H1 (cell line): ENCODE measurements around the gene UBXN1. TPM values are rescaled to one million over a fixed set of nuclear protein-coding genes. Genes with fewer than 3 reads are reported as not detected.

Experiments used
- CTCF ChIA-PET: fragments of 300-600 bp; sonication (Branson Sonifier 250); formaldehyde crosslinking; loops from one replicate; lab custom pipeline; 2021; ENCODE audit not compliant: partially characterized antibody; lab: Charles Lee
- POLR2A ChIA-PET: fragments of 300-600 bp; sonication (Branson Sonifier 250); formaldehyde crosslinking; loops from one replicate; lab custom pipeline; 2021; ENCODE audit warnings: inconsistent platforms; ENCODE audit not compliant: partially characterized antibody; lab: Charles Lee
- DNase-seq, 2 experiments: peaks; one replicate each; pipeline versions ENCODE4 v3.0.0 to v3.0.0-alpha.2; 2010 to 2022; ENCODE audit warnings: low spot score in 2 of 2, low read depth in 1 of 2, mixed read lengths in 1 of 2
- FAIRE-seq: peaks from 2 replicates; lab custom pipeline; 2011; peaks lifted over from hg19 to GRCh38; lab: Jason Lieb, UNC
- H2AFZ ChIP-seq: 2 replicates; pipeline ENCODE4 v1.8.1; 2012; ENCODE audit warnings: low read length, inconsistent platforms
- H2AK5ac ChIP-seq: 2 replicates; pipeline ENCODE4 v1.6.1; 2013; ENCODE audit warnings: low read depth, low read length
- H2BK120ac ChIP-seq: replicated peaks from 2 replicates; pipeline ENCODE3; 2013; ENCODE audit warnings: low read depth, low read length, inconsistent platforms
- H2BK12ac ChIP-seq: 2 replicates; pipeline ENCODE4 v1.6.1; 2013; ENCODE audit warnings: low read depth, low read length
- H2BK15ac ChIP-seq: 2 replicates; pipeline ENCODE4 v1.6.1; 2013; ENCODE audit warnings: low read length
- H2BK20ac ChIP-seq: 2 replicates; pipeline ENCODE4 v1.6.1; 2013; ENCODE audit warnings: low read length
- H2BK5ac ChIP-seq: 2 replicates; pipeline ENCODE4 v1.6.1; 2013; ENCODE audit warnings: low read depth, low read length
- H3K14ac ChIP-seq: 2 replicates; pipeline ENCODE4 v1.6.1; 2013; ENCODE audit warnings: inconsistent platforms; ENCODE audit not compliant: insufficient read length
- H3K18ac ChIP-seq: 2 replicates; pipeline ENCODE4 v1.6.1; 2013; ENCODE audit warnings: low read length; ENCODE audit errors: extremely low read depth
- H3K23ac ChIP-seq: 2 replicates; pipeline ENCODE4 v1.6.1; 2013; ENCODE audit warnings: inconsistent platforms; ENCODE audit not compliant: insufficient read length
- H3K23me2 ChIP-seq: 2 replicates; pipeline ENCODE4 v1.6.1; 2013; ENCODE audit warnings: low read depth, low read length
- H3K27ac ChIP-seq: 2 replicates; pipeline ENCODE4 v1.6.1; 2011; ENCODE audit warnings: low read depth, low read length, inconsistent platforms
- H3K27me3 ChIP-seq, 4 experiments: replicated peaks in 1 of 4; 1 replicate in 1 of 4; 2 replicates in 3 of 4; pipeline versions ENCODE4 v1.6.1 to v1.8.1; 2011 to 2013; ENCODE audit warnings: low read length in 3 of 4, mild to moderate bottlenecking in 3 of 4, inconsistent platforms in 2 of 4, mixed read lengths in 2 of 4, moderate library complexity in 1 of 4; ENCODE audit not compliant: control insufficient read depth in 3 of 4, insufficient read depth in 3 of 4; ENCODE audit errors: extremely low read depth in 1 of 4
- H3K36me3 ChIP-seq, 4 experiments: 2 replicates each; pipeline versions ENCODE4 v1.6.1 to v1.8.1; 2011 to 2013; ENCODE audit warnings: mild to moderate bottlenecking in 4 of 4, low read length in 3 of 4, moderate library complexity in 2 of 4, control low read depth in 1 of 4, inconsistent platforms in 1 of 4; ENCODE audit not compliant: insufficient read depth in 4 of 4, control insufficient read depth in 2 of 4
- H3K4ac ChIP-seq: replicated peaks from 2 replicates; pipeline ENCODE3; 2013; ENCODE audit warnings: low read length, low read depth, mixed read lengths, inconsistent platforms; ENCODE audit not compliant: insufficient read length
- H3K4me1 ChIP-seq, 4 experiments: replicated peaks in 1 of 4; 1 replicate in 1 of 4; 2 replicates in 3 of 4; pipeline versions ENCODE4 v1.6.1 to v1.8.1; 2011 to 2013; ENCODE audit warnings: low read length in 3 of 4, inconsistent platforms in 2 of 4, mixed read lengths in 1 of 4; ENCODE audit not compliant: insufficient read depth in 4 of 4, control insufficient read depth in 3 of 4
- H3K4me2 ChIP-seq, 2 experiments: 2 replicates each; pipeline versions ENCODE4 v1.6.1 to v1.8.1; 2011 to 2013; ENCODE audit warnings: low read depth in 2 of 2, low read length in 2 of 2, control low read depth in 1 of 2, inconsistent platforms in 1 of 2, mild to moderate bottlenecking in 1 of 2; ENCODE audit not compliant: insufficient read depth in 1 of 2
- H3K4me3 ChIP-seq, 4 experiments: fragments of 200-600, 300-600 bp in 1 of 4; sonication (generic), shearing (Covaris generic), sonication (Bioruptor Twin) in 1 of 4; 2 replicates each; pipeline versions ENCODE4 v1.5.1 to v1.8.1; 2011 to 2016; ENCODE audit warnings: low read length in 4 of 4, low read depth in 3 of 4, control low read depth in 2 of 4, inconsistent platforms in 2 of 4, mild to moderate bottlenecking in 2 of 4, mixed read lengths in 1 of 4, moderate library complexity in 1 of 4; ENCODE audit not compliant: insufficient read depth in 2 of 4; ENCODE audit errors: extremely low read depth in 1 of 4
- H3K56ac ChIP-seq: replicated peaks from 2 replicates; pipeline ENCODE3; 2013; ENCODE audit warnings: low read depth, mild to moderate bottlenecking, mixed read lengths, low read length, inconsistent platforms; ENCODE audit not compliant: insufficient read length
- H3K79me1 ChIP-seq: 2 replicates; pipeline ENCODE4 v1.6.1; 2013; ENCODE audit warnings: low read depth, low read length, control low read depth
- H3K79me2 ChIP-seq, 2 experiments: 2 replicates each; pipeline versions ENCODE4 v1.6.1 to v1.8.1; 2012 to 2013; ENCODE audit warnings: low read length in 2 of 2, mild to moderate bottlenecking in 2 of 2, inconsistent platforms in 1 of 2; ENCODE audit not compliant: insufficient read depth in 2 of 2, control insufficient read depth in 1 of 2
- H3K9ac ChIP-seq, 4 experiments: replicated peaks in 1 of 4; 1 replicate in 1 of 4; 2 replicates in 3 of 4; pipeline versions ENCODE4 v1.6.1 to v1.8.1; 2011 to 2013; ENCODE audit warnings: low read depth in 3 of 4, low read length in 3 of 4, control low read depth in 2 of 4, mild to moderate bottlenecking in 2 of 4, moderate library complexity in 2 of 4, inconsistent platforms in 1 of 4; ENCODE audit errors: extremely low read depth in 1 of 4
- H3K9me3 ChIP-seq, 2 experiments: 2 replicates each; pipeline versions ENCODE4 v1.6.1 to v1.8.1; 2012 to 2013; ENCODE audit warnings: mild to moderate bottlenecking in 2 of 2, moderate library complexity in 2 of 2, control low read depth in 1 of 2, inconsistent platforms in 1 of 2, low read depth in 1 of 2, low read length in 1 of 2, mixed read lengths in 1 of 2; ENCODE audit not compliant: insufficient read depth in 2 of 2
- H4K20me1 ChIP-seq, 2 experiments: replicated peaks in 1 of 2; 2 replicates each; pipeline versions ENCODE3 to v1.8.1; 2011 to 2013; ENCODE audit warnings: inconsistent platforms in 2 of 2, low read length in 2 of 2, mild to moderate bottlenecking in 1 of 2; ENCODE audit not compliant: insufficient read depth in 2 of 2, control insufficient read depth in 1 of 2
- H4K5ac ChIP-seq: 2 replicates; pipeline ENCODE4 v1.6.1; 2013; ENCODE audit warnings: low read length, low read depth, mixed read lengths, inconsistent platforms; ENCODE audit not compliant: insufficient read length
- H4K8ac ChIP-seq: 2 replicates; pipeline ENCODE4 v1.8.0; 2013; ENCODE audit warnings: mild to moderate bottlenecking, moderate library complexity, low read length, inconsistent platforms; ENCODE audit not compliant: insufficient read depth; ENCODE audit errors: extremely low read depth
- H4K91ac ChIP-seq: replicated peaks from 2 replicates; pipeline ENCODE3; 2013; ENCODE audit warnings: low read length, mixed read lengths, inconsistent platforms; ENCODE audit not compliant: insufficient read length
- CHD2 ChIP-seq: IDR thresholded peaks from 2 replicates; pipeline ENCODE4 v1.6.1; 2012; ENCODE audit warnings: low read length, improper control_type of control experiment
- E2F6 ChIP-seq: IDR thresholded peaks from 2 replicates; pipeline ENCODE4 v1.6.1; 2012; ENCODE audit warnings: inconsistent platforms
- JUN ChIP-seq: IDR thresholded peaks from 2 replicates; pipeline ENCODE4 v1.6.1; 2011; ENCODE audit warnings: low read depth, mild to moderate bottlenecking, improper control_type of control experiment, low read length
- MAX ChIP-seq: IDR thresholded peaks from 2 replicates; pipeline ENCODE4 v1.6.1; 2012; ENCODE audit warnings: inconsistent platforms
- POU5F1 ChIP-seq: IDR thresholded peaks from 2 replicates; pipeline ENCODE4 v1.6.1; 2011; ENCODE audit warnings: low read depth, mild to moderate bottlenecking, low read length, moderate library complexity
- RXRA ChIP-seq: IDR thresholded peaks from 2 replicates; pipeline ENCODE4 v1.6.1; 2011; ENCODE audit warnings: low read depth, mild to moderate bottlenecking, low read length, moderate library complexity; ENCODE audit not compliant: insufficient read depth
- WGBS, 2 experiments: shearing (Covaris generic) in 1 of 2; methylation state at CpG; one replicate each; pipeline versions ENCODE4 v1.1.6 to v1.1.7; 2013 to 2015; ENCODE audit warnings: low lambda C conversion rate in 2 of 2, mixed read lengths in 2 of 2, inconsistent platforms in 1 of 2, low coverage in 1 of 2, missing lambda C conversion rate in 1 of 2; ENCODE audit not compliant: insufficient replicate concordance in 2 of 2, insufficient coverage in 1 of 2, insufficient read length in 1 of 2; ENCODE audit errors: extremely low coverage in 1 of 2, missing lambda C conversion rate in 1 of 2; 5-methylcytosine and 5-hydroxymethylcytosine counted together
- polyA plus RNA-seq, 7 experiments: library from polyadenylated mRNA; depleted of rRNA in 3 of 7; stranded (reverse) in 5 of 7; unstranded in 2 of 7; fragments of >200 nt in 5 of 7; fragments of 200-250 nt in 2 of 7; gene quantifications; 1 replicate in 5 of 7; 2 replicates in 1 of 7; 4 replicates in 1 of 7; pipeline versions ENCODE4 v1.2.1 to v1.2.3, GENCODE V29; 2011 to 2013; ENCODE audit warnings: missing spikeins in 2 of 7, mixed read lengths in 2 of 7
- total RNA-seq: library from RNA; stranded (reverse); fragmentation: NEBNext Ultra II Directional; extraction: Animal tissue kit (Norgen Biotek cat#: 25700); gene quantifications from 2 replicates; pipeline ENCODE4 v1.2.1, GENCODE V29; 2021

Gene UBXN1
- total and polyA plus RNA-seq, 2 of the 8 experiments (the other 6 are each of a cell fraction or from before 2014, with no cell fraction given) = 78.6 to 114 TPM

- H3K79me1 ChIP-seq = no peaks in the 10 kb centered on the region
- H3K56ac ChIP-seq = no peak overlapping the region
- H3K27ac ChIP-seq = no peak overlapping the region
- peaks cover 55 to 84% (median 73%) of the 10 kb centered on the region in 4 experiments for H3K36me3 ChIP-seq
- H4K5ac ChIP-seq = no peak overlapping the region
- FAIRE-seq (no peak), DNase-seq (no peak)
- H2BK15ac ChIP-seq = no peak overlapping the region
- peaks cover 4 to 5% of the 10 kb centered on the region in 2 experiments for H4K20me1 ChIP-seq
- ChIA-PET POLR2A (interaction anchor here (1.0 to 2.7 kb wide), 4 partner anchors 10 to 75 kb away, joined by 3 to 10 read pairs (median 7); partner anchors contain the start of genes LBHD1, TUT1 and UQCC3), CTCF (interaction anchor here (1.9 kb wide), 1 partner anchor 56 kb away, joined by 4 read pairs; no protein-coding TSS in a partner anchor)
- no peak overlapping the region for H2BK12ac ChIP-seq
- no peak overlapping the region for H2AFZ ChIP-seq
- H3K23me2 ChIP-seq = no peaks in the 10 kb centered on the region
- H3K4ac ChIP-seq = no peak overlapping the region
- 93% methylated on average over 6 of the region's 6 CpGs; no CpG with 5 or more reads in 1 of the 2 experiments for WGBS, 2 experiments
- no peak overlapping the region for H3K18ac ChIP-seq
- no peak overlapping the region for H3K9ac ChIP-seq
- H2BK5ac ChIP-seq = no peak overlapping the region
- no peak overlapping the region for H4K91ac ChIP-seq
- H2BK20ac ChIP-seq = no peak overlapping the region
- H3K14ac ChIP-seq = no peak overlapping the region
- H2AK5ac ChIP-seq = no peak overlapping the region
- no peaks in the 10 kb centered on the region for H3K4me1 ChIP-seq
- no peaks in the 10 kb centered on the region for H3K27me3 ChIP-seq
- no peak overlapping the region for H3K4me3 ChIP-seq
- no peak overlapping the region for H3K4me2 ChIP-seq
- H3K9me3 ChIP-seq = no peaks in the 10 kb centered on the region
- no peaks in the 10 kb centered on the region for H3K79me2 ChIP-seq
- no peak overlapping the region for H4K8ac ChIP-seq
- no peak overlapping the region for H2BK120ac ChIP-seq
- no peak overlapping the region for H3K23ac ChIP-seq
- TF ChIP-seq MAX (no peak), POU5F1 (no peak), CHD2 (no peak), JUN (no peak), E2F6 (no peak), RXRA (no peak)
Observed at GRCh38 chr11:62632492-62632891, 46.4 kb downstream of the UBXN1 start.
